Thyroid gland (tissue), 4 donors: ENCODE measurements around the gene TUBG1. TPM values are rescaled to one million over a fixed set of nuclear protein-coding genes. Genes with fewer than 3 reads are reported as not detected.

Experiments used
- DNase-seq, 2 donors: peaks; one replicate each; pipeline ENCODE4 v3.0.0-alpha.2; 2019
- H3K27ac ChIP-seq, 3 donors: fragments of 200-600 bp; sonication (generic); 1 replicate in 2 of 3; 2 replicates in 1 of 3; pipeline ENCODE4 v1.5.1; 2016 to 2019; ENCODE audit warnings: mild to moderate bottlenecking in 1 of 3, moderate library complexity in 1 of 3
- H3K27me3 ChIP-seq: fragments of 200-600 bp; sonication (generic); one replicate; pipeline ENCODE4 v1.5.1; 2019
- H3K36me3 ChIP-seq, 2 donors: fragments of 200-600 bp; sonication (generic); one replicate each; pipeline ENCODE4 v1.5.1; 2016 to 2019
- H3K4me1 ChIP-seq, 2 donors: fragments of 200-600 bp; sonication (generic); one replicate each; pipeline ENCODE4 v1.5.1; 2017 to 2019
- H3K4me3 ChIP-seq, 3 donors: fragments of 200-600 bp; sonication (generic); replicated peaks in 1 of 3; 1 replicate in 2 of 3; 2 replicates in 1 of 3; pipeline ENCODE4 v1.5.1; 2016; ENCODE audit warnings: mild to moderate bottlenecking in 1 of 3
- H3K9me3 ChIP-seq: fragments of 200-600 bp; sonication (generic); one replicate; pipeline ENCODE4 v1.5.1; 2017
- CTCF ChIP-seq, 6 experiments: fragments of 200-600 bp in 3 of 6; fragments of 450-650 bp in 3 of 6; sonication (generic) in 3 of 6; IDR thresholded peaks; one replicate each; pipeline ENCODE4 v1.5.1; 2016 to 2019; ENCODE audit warnings: antibody characterized with exemption in 6 of 6, mild to moderate bottlenecking in 2 of 6, inconsistent platforms in 1 of 6, moderate library complexity in 1 of 6
- POLR2A ChIP-seq, 2 donors: fragments of 450-650 bp; IDR thresholded peaks; one replicate each; pipeline ENCODE4 v1.6.1; 2017; ENCODE audit warnings: antibody characterized with exemption in 2 of 2, mild to moderate bottlenecking in 2 of 2, moderate library complexity in 1 of 2
- WGBS, 2 donors: methylation state at CpG; one replicate each; pipeline ENCODE4 v1.1.5; 2017; 5-methylcytosine and 5-hydroxymethylcytosine counted together
- intact Hi-C: fragments of 100-400 bp; cut with DNase I; formaldehyde crosslinking; loops from one replicate; pipeline ENCODE4 v1.15.1; 2023
- total RNA-seq, 4 donors: library from RNA; depleted of rRNA; stranded (reverse); fragments of >200 nt; gene quantifications; one replicate each; pipeline ENCODE4 v1.2.3, GENCODE V29; 2016

The TUBG1 gene
- total RNA-seq, 4 donors from 2014 or later, result 17.1 to 45.6 (median 31.7) TPM

- Histone ChIP-seq H3K36me3 (no peaks in the 10 kb centered on the region), H3K9me3 (no peaks in the 10 kb centered on the region), H3K4me1 (no peaks in the 10 kb centered on the region), H3K4me3 (no peak overlapping the region), H3K27me3 (no peaks in the 10 kb centered on the region), H3K27ac (no peak overlapping the region)
- 72 to 83% methylated on average over 5 to 6 of the region's 7 CpGs for WGBS, 2 donors
- no peak for TF ChIP-seq CTCF (IDR thresholded peaks at IDR 0.05)
- DNase-seq, result no peak
- intact Hi-C loops, result no loop called here
Observed at GRCh38 chr17:42639525-42640113, 30.1 kb downstream of the TUBG1 start.

- Histone ChIP-seq H3K4me1 (no peaks in the 10 kb centered on the region), H3K4me3 (no peak overlapping the region), H3K36me3 (no peaks in the 10 kb centered on the region), H3K9me3 (no peaks in the 10 kb centered on the region), H3K27me3 (no peaks in the 10 kb centered on the region), H3K27ac (no peak overlapping the region)
- intact Hi-C loops, result no loop called here
- DNase-seq, result no peak
- no peak for TF ChIP-seq POLR2A (IDR thresholded peaks at IDR 0.05)
- no peak for TF ChIP-seq CTCF (IDR thresholded peaks at IDR 0.05)
- 95 to 98% methylated on average over 4 of the region's 4 CpGs for WGBS, 2 donors
Observed at GRCh38 chr17:42640121-42640520, 30.6 kb downstream of the TUBG1 start.

DNA sequence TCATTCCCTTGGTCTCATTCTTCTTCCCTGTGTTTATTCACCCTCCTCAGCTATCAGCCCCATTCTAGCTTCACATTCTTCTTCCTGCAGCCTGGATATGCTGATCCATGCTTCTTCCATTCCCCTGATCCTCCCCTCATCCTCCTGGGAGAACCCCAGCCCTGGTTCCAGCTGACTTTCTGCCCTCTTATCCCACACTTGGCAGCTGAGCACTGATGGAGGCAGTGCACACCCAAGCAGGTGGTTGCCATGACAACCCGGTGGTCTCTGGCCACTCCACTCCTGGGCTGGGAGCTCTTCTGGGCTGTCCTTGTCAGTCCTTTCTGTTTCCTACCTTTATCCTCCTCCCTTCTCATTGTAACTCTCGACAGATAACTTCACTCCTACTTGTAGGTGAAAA lies 32.9 kb downstream of the TUBG1 start:
- WGBS, 2 donors, result 13 to 32% methylated on average over 2 of the region's 2 CpGs
- TF ChIP-seq POLR2A (IDR thresholded peaks at IDR 0.05), result no peak
- TF ChIP-seq CTCF (IDR thresholded peaks at IDR 0.05), result no peak
- DNase-seq, result no peak
- no peaks in the 10 kb centered on the region for H3K9me3 ChIP-seq
- intact Hi-C loops, result no loop called here
- no peak overlapping the region for H3K4me3 ChIP-seq
- H3K27ac ChIP-seq, result no peak overlapping the region
- no peaks in the 10 kb centered on the region for H3K4me1 ChIP-seq
- no peaks in the 10 kb centered on the region for H3K27me3 ChIP-seq
- no peaks in the 10 kb centered on the region for H3K36me3 ChIP-seq

- no peak for DNase-seq
- no peak overlapping the region for H3K4me3 ChIP-seq
- H3K36me3 ChIP-seq, result no peaks in the 10 kb centered on the region
- TF ChIP-seq POLR2A (IDR thresholded peaks at IDR 0.05) (no peak), CTCF (IDR thresholded peaks at IDR 0.05) (no peak)
- no peaks in the 10 kb centered on the region for H3K9me3 ChIP-seq
- intact Hi-C loops, result no loop called here
- H3K27me3 ChIP-seq, result no peaks in the 10 kb centered on the region
- no peak overlapping the region for H3K27ac ChIP-seq
- 87% methylated on average over 5 of the region's 5 CpGs for WGBS, 2 donors
- H3K4me1 ChIP-seq, result no peaks in the 10 kb centered on the region
Observed at GRCh38 chr17:42647778-42648177, 38.3 kb downstream of the TUBG1 start.

DNA sequence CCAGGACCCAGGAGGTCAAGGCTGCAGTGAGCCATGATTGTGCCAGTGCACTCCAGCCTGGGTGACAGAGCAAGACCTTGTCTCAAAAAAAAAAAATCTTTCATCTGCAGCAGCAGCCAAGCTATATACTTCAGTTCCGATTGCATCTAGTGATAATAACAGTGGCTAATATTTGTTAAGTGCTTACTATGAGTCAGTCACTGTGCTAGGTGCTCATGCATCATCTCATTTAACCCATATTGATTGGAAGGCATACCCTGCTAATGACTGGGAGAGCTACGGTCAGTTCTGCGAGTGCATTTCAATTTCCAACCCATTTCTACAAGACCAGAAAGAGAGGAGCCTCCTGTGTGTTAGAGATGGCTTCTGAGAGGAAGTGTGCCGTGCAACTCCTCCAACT lies 41.9 kb downstream of the TUBG1 start:
- Histone ChIP-seq H3K4me3 (no peak overlapping the region), H3K9me3 (no peaks in the 10 kb centered on the region), H3K4me1 (peaks cover 4 to 11% of the 10 kb centered on the region in 2 donors), H3K36me3 (no peaks in the 10 kb centered on the region), H3K27me3 (no peaks in the 10 kb centered on the region), H3K27ac (no peak overlapping the region)
- TF ChIP-seq POLR2A (IDR thresholded peaks at IDR 0.05) (no peak), CTCF (IDR thresholded peaks at IDR 0.05) (no peak)
- DNase-seq, result no peak
- intact Hi-C loops, result no loop called here
- 78 to 84% methylated on average over 4 of the region's 4 CpGs for WGBS, 2 donors
